BLaER1 treated with 17β-estradiol and CSF1 and Interleukin-3, amounts not matched to agents 10 nM and 100 nM (cell line): ENCODE measurements around the gene DLG1.
"Not testable (repeated sequence)": the region's sequence is repeated elsewhere in the genome, so short reads cannot be mapped to it uniquely, and the experiment has no call there.

Experiments used
- H3K27ac ChIP-seq, 11 experiments: shearing (Covaris generic); formaldehyde crosslinking; 2 replicates each; pipeline ENCODE4 v1.8.1; 2022
- H3K27me3 ChIP-seq, 11 experiments: shearing (Covaris generic); formaldehyde crosslinking; 2 replicates each; pipeline ENCODE4 v1.8.1; 2022
- H3K36me3 ChIP-seq, 11 experiments: shearing (Covaris generic); formaldehyde crosslinking; 2 replicates each; pipeline ENCODE4 v1.8.1; 2022
- H3K4me1 ChIP-seq, 10 experiments: shearing (Covaris generic); formaldehyde crosslinking; 2 replicates each; pipeline ENCODE4 v1.8.1; 2022
- H3K4me2 ChIP-seq, 11 experiments: shearing (Covaris generic); formaldehyde crosslinking; 2 replicates each; pipeline ENCODE4 v1.8.1; 2022
- H3K4me3 ChIP-seq, 10 experiments: shearing (Covaris generic); formaldehyde crosslinking; 2 replicates each; pipeline ENCODE4 v1.8.1; 2022
- H3K9ac ChIP-seq, 11 experiments: shearing (Covaris generic); formaldehyde crosslinking; 2 replicates each; pipeline ENCODE4 v1.8.1; 2022
- H3K9me3 ChIP-seq, 11 experiments: shearing (Covaris generic); formaldehyde crosslinking; replicated peaks in 1 of 11; 2 replicates each; pipeline ENCODE4 v1.8.1; 2022
- H4K20me1 ChIP-seq, 11 experiments: shearing (Covaris generic); formaldehyde crosslinking; 2 replicates each; pipeline ENCODE4 v1.8.1; 2022
- Cebpa-rat ChIP-seq, 11 experiments: shearing (Covaris generic); IDR thresholded peaks; 2 replicates each; pipeline ENCODE4 v1.8.1; 2022

DLG1 gene

DNA sequence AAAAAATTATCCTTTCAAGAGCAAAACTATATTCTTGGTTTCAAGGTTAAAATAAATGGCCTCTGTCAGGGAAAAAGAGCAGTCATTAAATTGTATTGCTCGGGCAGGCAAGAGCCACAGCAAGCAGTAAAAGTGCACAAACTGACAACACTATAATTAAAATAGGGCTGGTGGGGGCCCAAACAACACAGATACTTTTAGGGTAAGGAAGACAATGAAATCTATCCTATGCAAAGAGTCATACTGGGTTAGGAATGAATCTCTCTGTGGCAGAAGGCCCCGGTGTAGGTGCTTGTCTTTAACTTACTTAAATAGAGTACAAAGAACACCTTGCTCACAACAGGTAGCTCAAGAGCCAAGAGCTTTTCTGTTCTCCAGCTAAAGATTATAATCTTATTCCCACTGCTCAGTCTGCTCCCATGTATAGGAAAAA lies 94.7 kb downstream of the DLG1 start:
- peaks cover 0 to 9% (median 0%) of the 10 kb centered on the region in 11 experiments; a peak in 3 of 22 replicates for H3K9me3 ChIP-seq
- no peak overlapping the region for H3K27ac ChIP-seq
- H3K4me2 ChIP-seq, result peak overlapping the region in 7 of 11 experiments; percentile 3 to 67 (median 32); a peak in 7 of 22 replicates
- H3K4me3 ChIP-seq, result no peak overlapping the region
- no peak for TF ChIP-seq Cebpa-rat (IDR thresholded peaks at IDR 0.05)
- H3K9ac ChIP-seq, result peak overlapping the region in 1 of 11 experiments; percentile 16; a peak in 1 of 22 replicates
- no peaks in the 10 kb centered on the region for H3K27me3 ChIP-seq
- H4K20me1 ChIP-seq, result peaks cover 0 to 62% (median 33%) of the 10 kb centered on the region in 11 experiments; a peak in 13 of 22 replicates
- H3K4me1 ChIP-seq, result peaks cover 23 to 58% (median 41%) of the 10 kb centered on the region in 10 experiments
- H3K36me3 ChIP-seq, result peaks cover 0 to 15% (median 0%) of the 10 kb centered on the region in 11 experiments; a peak in 4 of 22 replicates

DNA sequence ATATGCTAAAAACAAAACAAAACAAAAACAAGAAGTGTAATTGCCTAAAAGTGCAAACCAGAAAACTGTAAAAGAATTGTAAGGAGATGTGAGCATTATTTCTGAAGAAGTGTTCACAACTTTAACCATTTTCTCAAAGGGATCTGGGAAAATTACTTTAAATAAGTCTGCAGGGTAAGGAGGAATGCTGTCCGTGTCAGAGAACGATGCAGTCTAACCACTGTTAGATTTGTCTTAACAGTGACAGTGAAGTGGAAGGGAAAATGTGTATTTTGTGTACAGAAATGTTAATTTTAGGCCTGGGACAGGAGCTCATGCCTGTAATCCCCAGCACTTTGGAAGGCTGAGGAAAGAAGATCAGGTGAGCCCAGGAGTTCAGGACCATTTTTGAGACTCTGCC lies 95.7 kb downstream of the DLG1 start:
- Histone ChIP-seq H3K27me3 (no peaks in the 10 kb centered on the region), H3K27ac (peak overlapping the region in 3 of 11 experiments; percentile 20 to 33 (median 28); a peak in 3 of 22 replicates), H3K36me3 (peaks cover 0 to 15% (median 0%) of the 10 kb centered on the region in 11 experiments; a peak in 6 of 22 replicates), H3K4me1 (peaks cover 23 to 58% (median 41%) of the 10 kb centered on the region in 10 experiments), H3K9ac (no peak overlapping the region), H4K20me1 (peaks cover 0 to 68% (median 33%) of the 10 kb centered on the region in 11 experiments; a peak in 13 of 22 replicates), H3K4me3 (no peak overlapping the region), H3K9me3 (peaks cover 0 to 16% (median 0%) of the 10 kb centered on the region in 11 experiments; a peak in 4 of 22 replicates), H3K4me2 (peak overlapping the region in 4 of 11 experiments; percentile 4 to 60 (median 32); a peak in 7 of 22 replicates)
- no peak for TF ChIP-seq Cebpa-rat (IDR thresholded peaks at IDR 0.05)

DNA sequence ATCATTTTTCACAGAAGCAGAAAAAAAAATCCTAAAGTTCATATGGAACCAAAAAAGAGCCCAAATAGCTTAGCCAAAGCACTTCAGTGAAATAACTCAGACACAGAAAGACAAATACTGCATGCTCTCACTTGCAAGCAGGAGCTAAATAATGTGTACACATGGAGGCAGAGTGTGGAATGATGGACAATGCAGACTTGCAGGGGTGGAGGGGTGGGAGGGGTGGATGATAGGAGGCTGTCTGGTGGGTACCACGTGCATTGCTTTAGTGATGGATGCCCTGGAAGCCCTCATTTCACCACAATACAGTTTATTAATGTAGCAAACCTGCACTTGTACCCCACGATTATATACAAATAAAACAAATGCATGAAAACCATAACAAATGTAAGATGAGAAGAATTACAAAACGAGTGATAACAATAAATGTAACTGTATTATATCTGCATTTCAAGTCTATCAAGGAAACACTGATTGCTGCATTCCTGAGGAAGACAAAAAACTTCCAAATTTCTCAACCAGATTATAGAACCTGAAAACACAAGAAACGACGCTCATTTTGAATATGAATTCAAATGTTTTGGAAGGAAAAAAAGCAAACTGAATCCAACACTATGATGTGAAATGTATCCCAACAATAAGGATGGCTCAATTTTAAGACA lies 96.5 kb downstream of the DLG1 start:
- H3K9ac ChIP-seq, result no peak overlapping the region
- TF ChIP-seq Cebpa-rat (IDR thresholded peaks at IDR 0.05), result no peak
- H4K20me1 ChIP-seq, result peaks cover 0 to 69% (median 37%) of the 10 kb centered on the region in 11 experiments; a peak in 13 of 22 replicates
- H3K36me3 ChIP-seq, result peaks cover 0 to 11% (median 0%) of the 10 kb centered on the region in 11 experiments; a peak in 6 of 22 replicates
- peak overlapping the region in 1 of 11 experiments; percentile 60; a peak in 3 of 22 replicates for H3K4me2 ChIP-seq
- peaks cover 0 to 16% (median 0%) of the 10 kb centered on the region in 11 experiments; a peak in 4 of 22 replicates for H3K9me3 ChIP-seq
- no peaks in the 10 kb centered on the region for H3K27me3 ChIP-seq
- H3K27ac ChIP-seq, result no peak overlapping the region
- peaks cover 23 to 58% (median 41%) of the 10 kb centered on the region in 10 experiments for H3K4me1 ChIP-seq
- H3K4me3 ChIP-seq, result no peak overlapping the region

DNA sequence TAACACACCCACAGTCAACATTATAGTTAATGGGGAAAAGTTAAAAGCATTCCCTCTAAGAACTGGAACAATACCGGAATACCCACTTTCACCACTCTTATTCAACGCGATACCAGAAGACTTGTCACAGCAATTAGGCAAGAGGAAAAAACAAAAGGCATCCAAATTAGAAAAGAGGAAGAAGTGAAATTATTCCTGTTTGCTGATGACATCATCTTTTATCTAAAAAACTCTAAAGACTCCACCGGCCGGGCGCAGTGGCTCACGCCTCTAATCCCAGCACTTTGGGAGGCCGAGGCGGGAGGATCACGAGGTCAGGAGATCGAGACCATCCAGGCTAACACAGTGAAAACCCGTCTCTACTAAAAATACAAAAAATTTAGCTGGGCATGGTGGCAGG lies 97.6 kb downstream of the DLG1 start:
- Histone ChIP-seq H3K4me1 (peaks cover 20 to 57% (median 39%) of the 10 kb centered on the region in 10 experiments), H4K20me1 (peaks cover 0 to 70% (median 32%) of the 10 kb centered on the region in 11 experiments; a peak in 13 of 22 replicates), H3K27ac (peak overlapping the region in 5 of 11 experiments; percentile 15 to 47 (median 25); a peak in 6 of 22 replicates), H3K9me3 (peaks cover 0 to 17% (median 0%) of the 10 kb centered on the region in 11 experiments; a peak in 4 of 22 replicates), H3K4me2 (peak overlapping the region in 8 of 11 experiments; percentile 36 to 60 (median 54); a peak in 15 of 22 replicates)
- not testable (repeated sequence) for H3K4me3 ChIP-seq, H3K36me3 ChIP-seq, H3K9ac ChIP-seq, H3K27me3 ChIP-seq

DNA sequence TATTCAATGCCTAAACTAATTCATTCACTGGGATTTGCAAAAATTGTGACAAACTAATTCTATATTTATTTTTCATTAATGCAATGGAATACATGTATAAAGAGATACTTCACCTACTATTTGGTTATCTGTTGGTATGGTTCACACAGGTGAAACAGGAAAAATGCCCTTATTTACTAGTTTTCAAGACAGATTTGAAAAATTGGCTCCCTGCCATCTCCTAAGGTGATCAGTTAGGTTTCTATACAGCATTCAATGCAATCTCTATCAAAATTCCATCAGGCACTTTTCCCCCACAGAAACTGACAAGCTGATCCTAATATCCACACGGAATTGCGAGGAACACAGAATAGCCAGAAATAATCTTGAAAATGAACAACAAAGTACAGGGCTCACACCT lies 101.1 kb downstream of the DLG1 start:
- Histone ChIP-seq H4K20me1 (peaks cover 0 to 47% (median 5%) of the 10 kb centered on the region in 11 experiments; a peak in 9 of 22 replicates), H3K9ac (no peak overlapping the region), H3K9me3 (peaks cover 0 to 23% (median 4%) of the 10 kb centered on the region in 11 experiments; a peak in 5 of 22 replicates), H3K4me2 (no peak overlapping the region), H3K27me3 (no peaks in the 10 kb centered on the region), H3K4me3 (no peak overlapping the region), H3K4me1 (peaks cover 0 to 22% (median 12%) of the 10 kb centered on the region in 10 experiments; a peak in 15 of 20 replicates), H3K27ac (no peak overlapping the region), H3K36me3 (peaks cover 4 to 26% (median 13%) of the 10 kb centered on the region in 11 experiments; a peak in 14 of 22 replicates)
- no peak for TF ChIP-seq Cebpa-rat (IDR thresholded peaks at IDR 0.05)

DNA sequence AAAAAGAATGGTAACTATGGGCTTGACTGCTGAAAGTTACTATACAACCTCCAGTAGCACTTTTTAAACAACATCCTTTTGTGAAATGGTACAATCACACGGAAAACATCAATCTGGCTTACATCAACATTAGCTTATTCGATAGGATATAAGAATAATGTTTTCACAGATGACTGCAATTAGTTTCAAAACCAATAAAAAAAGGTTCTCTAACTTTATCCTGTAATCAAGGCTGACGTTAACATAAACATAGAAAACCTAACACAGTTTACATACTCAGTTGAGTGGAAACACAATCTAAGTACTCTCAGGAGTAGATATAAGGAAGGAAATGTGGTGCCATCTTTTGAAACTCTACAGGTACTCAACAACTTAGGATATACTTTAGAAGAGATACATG lies 102.2 kb downstream of the DLG1 start:
- no peak for TF ChIP-seq Cebpa-rat (IDR thresholded peaks at IDR 0.05)
- no peaks in the 10 kb centered on the region for H3K27me3 ChIP-seq
- H3K4me1 ChIP-seq, result peaks cover 0 to 14% (median 11%) of the 10 kb centered on the region in 10 experiments; a peak in 15 of 20 replicates
- H3K9me3 ChIP-seq, result peaks cover 0 to 23% (median 4%) of the 10 kb centered on the region in 11 experiments; a peak in 5 of 22 replicates
- H3K4me2 ChIP-seq, result no peak overlapping the region
- H3K27ac ChIP-seq, result no peak overlapping the region
- H4K20me1 ChIP-seq, result peaks cover 0 to 38% (median 5%) of the 10 kb centered on the region in 11 experiments; a peak in 7 of 22 replicates
- H3K36me3 ChIP-seq, result peaks cover 8 to 37% (median 17%) of the 10 kb centered on the region in 11 experiments; a peak in 18 of 22 replicates
- no peak overlapping the region for H3K9ac ChIP-seq
- no peak overlapping the region for H3K4me3 ChIP-seq

DNA sequence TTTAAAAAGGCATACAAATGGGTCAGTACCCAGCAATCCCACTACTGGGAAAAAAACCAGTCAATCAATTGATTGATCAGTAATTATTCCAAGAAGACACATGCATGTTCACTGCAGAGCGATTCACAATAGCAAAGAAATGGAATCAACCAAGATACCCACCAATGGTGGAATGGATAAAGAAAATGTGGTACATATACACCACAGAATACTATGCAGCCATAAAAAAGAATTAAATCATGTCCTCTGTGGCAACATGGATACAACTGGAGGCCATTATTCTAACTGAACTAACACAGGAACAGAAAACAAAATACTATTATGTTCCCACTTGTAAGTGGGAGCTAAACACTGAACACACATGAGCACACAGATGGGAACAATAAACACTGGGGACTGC lies 103.1 kb downstream of the DLG1 start:
- H4K20me1 ChIP-seq, result peaks cover 0 to 32% (median 3%) of the 10 kb centered on the region in 11 experiments; a peak in 7 of 22 replicates
- peaks cover 0 to 14% (median 4%) of the 10 kb centered on the region in 11 experiments; a peak in 4 of 22 replicates for H3K9me3 ChIP-seq
- no peak overlapping the region for H3K9ac ChIP-seq
- no peak overlapping the region for H3K4me3 ChIP-seq
- no peak overlapping the region for H3K27ac ChIP-seq
- no peak for TF ChIP-seq Cebpa-rat (IDR thresholded peaks at IDR 0.05)
- H3K36me3 ChIP-seq, result peaks cover 8 to 43% (median 18%) of the 10 kb centered on the region in 11 experiments; a peak in 18 of 22 replicates
- no peak overlapping the region for H3K4me2 ChIP-seq
- peaks cover 0 to 5% (median 2%) of the 10 kb centered on the region in 10 experiments; a peak in 11 of 20 replicates for H3K4me1 ChIP-seq
- H3K27me3 ChIP-seq, result no peaks in the 10 kb centered on the region

DNA sequence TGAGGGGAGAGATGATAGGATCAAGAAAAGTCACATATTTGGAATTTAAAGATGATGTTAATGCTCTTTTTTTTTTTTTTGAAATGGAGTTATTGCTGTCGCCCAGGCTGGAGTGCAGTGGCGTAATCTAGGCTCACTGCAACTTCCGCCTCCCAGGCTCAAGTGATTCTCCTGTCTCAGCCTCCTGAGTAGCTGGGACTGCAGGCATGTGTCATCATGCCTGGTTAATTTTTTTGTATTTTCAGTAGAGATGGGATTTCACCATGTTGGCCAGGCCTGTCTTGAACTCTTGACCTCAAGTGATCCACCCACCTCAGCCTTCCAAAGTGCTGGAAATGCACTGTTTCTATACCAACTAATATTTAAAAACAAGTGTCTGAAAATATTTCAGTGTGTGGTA lies 104.7 kb downstream of the DLG1 start:
- H4K20me1 ChIP-seq, result peaks cover 0 to 32% (median 5%) of the 10 kb centered on the region in 11 experiments; a peak in 8 of 22 replicates
- H3K9ac ChIP-seq, H3K4me2 ChIP-seq, H3K27ac ChIP-seq, H3K27me3 ChIP-seq, H3K4me3 ChIP-seq, H3K4me1 ChIP-seq: not testable (repeated sequence)
- peaks cover 8 to 43% (median 20%) of the 10 kb centered on the region in 11 experiments; a peak in 18 of 22 replicates for H3K36me3 ChIP-seq
- H3K9me3 ChIP-seq, result peaks cover 0 to 14% (median 4%) of the 10 kb centered on the region in 11 experiments; a peak in 4 of 22 replicates

DNA sequence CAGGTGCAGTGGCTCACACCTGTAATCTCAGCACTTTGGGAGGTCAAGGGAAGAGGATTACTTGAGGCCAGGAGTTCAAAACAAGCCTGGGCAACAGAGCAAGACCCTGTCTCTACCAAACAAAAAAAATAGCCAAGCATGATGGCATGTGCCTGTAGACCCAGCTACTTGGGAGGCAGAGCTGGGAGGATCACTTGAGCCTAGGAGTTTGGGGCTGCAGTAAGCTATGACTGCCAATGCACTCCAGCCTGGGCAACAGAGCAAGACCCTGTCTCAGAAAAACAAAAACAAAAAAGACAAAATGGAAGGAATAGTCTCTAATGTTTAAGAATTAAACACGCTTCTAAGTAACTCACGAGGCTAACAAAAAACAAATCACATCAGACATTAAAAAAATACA lies 106.5 kb downstream of the DLG1 start:
- Histone ChIP-seq H4K20me1 (peaks cover 0 to 35% (median under 1%) of the 10 kb centered on the region in 11 experiments; a peak in 11 of 22 replicates), H3K27me3 (no peaks in the 10 kb centered on the region), H3K27ac (no peak overlapping the region), H3K9ac (no peak overlapping the region), H3K9me3 (peaks cover 0 to 6% (median 0%) of the 10 kb centered on the region in 11 experiments; a peak in 3 of 22 replicates), H3K4me3 (no peak overlapping the region), H3K4me1 (peaks cover 0 to 4% (median 0%) of the 10 kb centered on the region in 10 experiments; a peak in 1 of 20 replicates), H3K4me2 (no peak overlapping the region), H3K36me3 (peaks cover 8 to 43% (median 20%) of the 10 kb centered on the region in 11 experiments; a peak in 18 of 22 replicates)
- no peak for TF ChIP-seq Cebpa-rat (IDR thresholded peaks at IDR 0.05)
